ENCODE data around the gene FZR1. TPM values are rescaled to one million over a fixed set of nuclear protein-coding genes. Genes with fewer than 3 reads are reported as not detected.
A peak's percentile ranks its signal among the peaks of the same experiment; 100 is the strongest.

The FZR1 gene
- 10 to 100 TPM; 18.6 to 31.8 (median 25.7) TPM for total RNA-seq

DNA sequence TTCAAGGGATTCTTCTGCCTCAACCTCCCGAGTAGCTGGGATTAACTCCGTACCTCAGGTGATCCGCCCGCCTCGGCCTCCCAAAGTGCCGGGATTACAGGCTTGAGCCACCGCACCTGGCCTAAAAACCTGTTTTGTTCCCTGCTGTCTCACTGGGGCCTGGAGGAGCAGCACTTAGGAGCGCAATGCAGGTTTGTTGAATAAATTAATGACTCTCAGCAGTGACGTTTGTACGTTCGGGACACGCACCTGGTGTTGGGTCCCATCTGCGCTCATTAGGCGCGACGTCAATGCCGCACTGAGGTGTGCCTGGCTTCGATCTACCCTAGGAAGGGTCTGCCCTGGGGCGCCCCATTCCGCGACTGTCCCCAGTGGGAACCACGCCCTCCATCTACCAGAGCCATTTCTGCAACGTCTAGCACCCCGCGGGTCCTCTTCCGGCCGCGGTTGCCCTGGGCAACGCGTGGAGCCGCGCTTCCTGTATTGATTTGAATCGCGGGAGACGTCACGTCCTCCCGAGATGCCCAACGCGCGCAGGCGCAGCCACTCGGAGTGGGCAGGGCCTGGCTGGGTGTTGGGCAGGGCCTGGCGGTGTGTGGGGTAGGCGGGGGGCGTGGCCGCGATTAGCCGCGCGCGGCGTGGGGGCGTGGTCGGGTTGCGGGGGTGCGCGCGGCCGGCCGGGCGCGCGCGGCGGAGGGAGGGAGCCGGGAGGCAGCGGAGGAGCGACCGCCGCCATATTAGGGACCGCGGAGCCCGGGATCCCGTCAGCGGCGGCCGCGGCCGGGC is at the start of gene FZR1:
Gene FZR1 (plus strand): TSS at position 714 of the 786 bp plus-strand sequence. CDS start 16,679 bp downstream, outside the sequence.
- Histone ChIP-seq H3K36me3 (peaks cover 0 to 23% (median 0%) of the 10 kb centered on the region in 3 donors), H3K27me3 (no peaks in the 10 kb centered on the region), H3K4me1 (peaks cover 0 to 48% (median 9%) of the 10 kb centered on the region in 4 donors), H3K27ac (peak within 1 kb of the TSS; percentile 79 to 97 (median 90)), H3K4me3 (peak within 1 kb of the TSS; percentile 79 to 96 (median 92)), H3K9me3 (no peaks in the 10 kb centered on the region)
- TF ChIP-seq CTCF (IDR thresholded peaks at IDR 0.05): peak in 1 of 5 experiments; percentile 15
- peak; percentile 76 to 97 for TF ChIP-seq EP300 (IDR thresholded peaks at IDR 0.05)
- peak; percentile 57 to 89 for TF ChIP-seq POLR2A (IDR thresholded peaks at IDR 0.05)
- 0 to 2% methylated on average over 28 to 76 of the region's 79 CpGs for WGBS, 2 donors
- DNase-seq (ENCODE audit: low spot score in 2 of 2): peak; percentile 97 to 98

DNA sequence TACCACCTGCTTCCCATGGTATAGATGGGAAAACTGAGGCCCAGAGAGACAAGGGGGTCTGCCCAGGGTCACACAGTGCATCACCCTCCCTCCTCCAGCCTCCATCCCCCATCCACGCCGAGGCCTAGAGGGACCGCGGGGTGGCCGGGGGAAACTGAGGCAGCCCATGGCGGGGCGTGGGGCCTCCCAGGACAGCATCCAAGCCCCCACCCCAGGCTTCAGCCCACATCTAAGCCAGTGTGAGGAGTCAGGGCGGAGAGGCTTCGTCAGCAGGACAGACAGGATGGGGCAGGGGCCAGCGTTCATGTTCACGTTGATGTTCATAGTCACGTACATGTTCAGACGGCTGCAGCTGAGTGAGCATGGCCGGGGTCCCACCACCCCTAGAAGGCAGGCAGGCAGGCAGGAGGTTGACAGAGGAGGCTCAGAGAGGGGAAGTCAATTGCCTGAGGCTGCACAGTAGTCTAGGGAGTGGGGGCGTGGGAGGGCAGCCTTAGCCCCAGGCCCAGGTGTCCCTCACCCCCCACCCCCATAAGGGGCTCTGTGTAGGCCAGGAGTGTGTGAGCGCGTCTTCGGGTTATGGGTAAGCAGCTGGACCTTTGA is 49.1 kb upstream of the FZR1 start:
- TF ChIP-seq CTCF (IDR thresholded peaks at IDR 0.05): no peak
- no peak for TF ChIP-seq POLR2A (IDR thresholded peaks at IDR 0.05)
- no peak for TF ChIP-seq EP300 (IDR thresholded peaks at IDR 0.05)
- Histone ChIP-seq H3K4me3 (no peak overlapping the region), H3K9me3 (no peaks in the 10 kb centered on the region), H3K36me3 (peaks cover 11 to 65% (median 19%) of the 10 kb centered on the region in 3 donors), H3K27me3 (no peaks in the 10 kb centered on the region), H3K4me1 (peaks cover 5 to 49% (median 29%) of the 10 kb centered on the region in 4 donors), H3K27ac (peak overlapping the region; percentile 66 to 92 (median 79))
- WGBS, 2 donors: 61 to 71% methylated on average over 17 to 18 of the region's 18 CpGs
- no peak for DNase-seq (ENCODE audit: low spot score in 2 of 2)

DNA sequence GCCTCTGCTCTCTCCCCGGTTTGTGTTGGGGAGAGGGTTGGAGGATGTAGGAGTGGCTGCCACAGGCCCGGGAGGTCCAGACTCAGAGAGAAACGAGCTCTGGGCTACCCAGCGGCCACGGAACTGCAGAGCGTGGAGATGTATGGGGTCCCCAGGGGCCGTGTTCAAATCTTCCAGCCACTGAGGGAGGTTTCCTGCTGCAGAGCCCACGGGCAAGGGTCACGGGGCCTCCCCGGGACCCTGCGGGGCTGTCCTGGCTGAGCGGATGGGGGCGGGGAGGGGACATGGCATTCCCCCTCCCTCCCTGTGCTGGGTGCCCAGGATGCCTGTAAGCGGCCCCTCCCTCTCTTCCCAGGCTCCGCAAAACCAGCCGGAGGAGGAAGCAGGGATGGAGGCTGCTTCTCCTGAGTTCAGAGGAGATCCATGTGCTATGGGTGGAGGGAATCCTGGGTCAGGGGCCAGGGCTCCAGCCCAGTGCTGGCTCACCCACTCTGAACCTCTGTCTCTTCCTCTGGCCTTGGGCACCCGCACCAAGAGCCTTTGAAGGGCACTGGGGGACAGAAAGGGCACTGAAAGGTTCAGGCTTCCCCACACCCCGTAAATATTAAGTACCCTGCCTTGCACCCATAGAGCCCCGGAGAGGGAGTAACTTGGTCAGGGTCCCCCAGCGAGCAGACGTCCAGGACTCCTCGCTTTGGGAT is 48.4 kb upstream of the FZR1 start:
- peak overlapping the region; percentile 66 to 92 (median 79) for H3K27ac ChIP-seq
- TF ChIP-seq POLR2A (IDR thresholded peaks at IDR 0.05) (no peak), CTCF (IDR thresholded peaks at IDR 0.05) (no peak), EP300 (IDR thresholded peaks at IDR 0.05) (no peak)
- no peak for DNase-seq (ENCODE audit: low spot score in 2 of 2)
- no peaks in the 10 kb centered on the region for H3K9me3 ChIP-seq
- H3K36me3 ChIP-seq: peaks cover 11 to 62% (median 14%) of the 10 kb centered on the region in 3 donors
- H3K27me3 ChIP-seq: no peaks in the 10 kb centered on the region
- WGBS, 2 donors: 31 to 39% methylated on average over 12 to 18 of the region's 22 CpGs
- H3K4me1 ChIP-seq: peaks cover 5 to 49% (median 29%) of the 10 kb centered on the region in 4 donors
- no peak overlapping the region for H3K4me3 ChIP-seq

- Histone ChIP-seq H3K4me3 (peak overlapping the region in 1 of 4 donors; percentile 9), H3K27ac (peak overlapping the region; percentile 66 to 92 (median 79)), H3K4me1 (peaks cover 5 to 56% (median 29%) of the 10 kb centered on the region in 4 donors), H3K9me3 (no peaks in the 10 kb centered on the region), H3K27me3 (no peaks in the 10 kb centered on the region), H3K36me3 (peaks cover 7 to 62% (median 11%) of the 10 kb centered on the region in 3 donors)
- DNase-seq (ENCODE audit: low spot score in 2 of 2): no peak
- TF ChIP-seq POLR2A (IDR thresholded peaks at IDR 0.05) (no peak), CTCF (IDR thresholded peaks at IDR 0.05) (no peak), EP300 (IDR thresholded peaks at IDR 0.05) (no peak)
- 24 to 35% methylated on average over 17 to 18 of the region's 19 CpGs for WGBS, 2 donors
Measured at GRCh38 chr19:3458229-3459088, 47.7 kb upstream of the FZR1 start.
